Endothelial cell of umbilical vein (primary cell): ENCODE measurements around the gene ARHGAP9. TPM values are rescaled to one million over a fixed set of nuclear protein-coding genes. Genes with fewer than 3 reads are reported as not detected.

Source experiments
- BruUV-seq: library from RNA; stranded (reverse); fragments of 400-500 nt; replicated peaks from 2 replicates; lab custom pipeline; 2021; lab: Mats Ljungman, UMichigan
- CTCF ChIA-PET: fragments of 300-600, 350-600 bp; sonication (Branson Sonifier 250); formaldehyde crosslinking; loops from one replicate; lab custom pipeline; 2021; ENCODE audit warnings: antibody characterized with exemption, inconsistent platforms; lab: Charles Lee
- POLR2A ChIA-PET: fragments of 300-600, 350-600 bp; sonication (Branson Sonifier 250); formaldehyde crosslinking; loops from one replicate; lab custom pipeline; 2021; ENCODE audit warnings: antibody characterized with exemption, inconsistent platforms; lab: Charles Lee
- DNase-seq: peaks from one replicate; pipeline ENCODE4 v3.0.0-alpha.2; 2011; ENCODE audit warnings: low read depth, low spot score
- FAIRE-seq: peaks from 2 replicates; lab custom pipeline; 2011; peaks lifted over from hg19 to GRCh38; lab: Jason Lieb, UNC
- H2AFZ ChIP-seq: 2 replicates; pipeline ENCODE4 v1.6.0; 2012; ENCODE audit warnings: low read depth, low read length, control low read depth, inconsistent platforms
- H3K27ac ChIP-seq: 2 replicates; pipeline ENCODE4 v1.5.1; 2011; ENCODE audit warnings: low read depth, mild to moderate bottlenecking, control low read depth, low read length, moderate library complexity; ENCODE audit not compliant: insufficient read depth
- H3K27me3 ChIP-seq, 2 experiments: 2 replicates each; pipeline versions ENCODE4 v1.6.0 to v1.6.1; 2011; ENCODE audit warnings: low read length in 2 of 2, mixed read lengths in 1 of 2; ENCODE audit not compliant: control insufficient read depth in 2 of 2, insufficient read depth in 2 of 2
- H3K36me3 ChIP-seq, 2 experiments: 2 replicates in 1 of 2; 3 replicates in 1 of 2; pipeline ENCODE4 v1.5.1; 2011; ENCODE audit warnings: low read length in 2 of 2, mild to moderate bottlenecking in 1 of 2, moderate library complexity in 1 of 2; ENCODE audit not compliant: control insufficient read depth in 2 of 2, insufficient read depth in 2 of 2; ENCODE audit errors: extremely low read depth in 1 of 2
- H3K4me1 ChIP-seq: 3 replicates; pipeline ENCODE4 v1.5.1; 2011; ENCODE audit warnings: mild to moderate bottlenecking, low read length; ENCODE audit not compliant: control insufficient read depth, insufficient read depth; ENCODE audit errors: extremely low read depth
- H3K4me2 ChIP-seq: 2 replicates; pipeline ENCODE4 v1.6.1; 2011; ENCODE audit warnings: low read length, control low read depth, mixed read lengths; ENCODE audit not compliant: insufficient read depth
- H3K4me3 ChIP-seq, 3 experiments: fragments of 200-600 bp in 1 of 3; sonication (generic), shearing (Covaris generic) in 1 of 3; replicated peaks in 1 of 3; 2 replicates each; pipeline ENCODE4 v1.5.1; 2011 to 2016; ENCODE audit warnings: control low read depth in 3 of 3, low read length in 3 of 3, mild to moderate bottlenecking in 2 of 3, inconsistent platforms in 1 of 3, low read depth in 1 of 3, moderate library complexity in 1 of 3; ENCODE audit not compliant: insufficient read depth in 1 of 3
- H3K79me2 ChIP-seq: 2 replicates; pipeline ENCODE4 v1.6.0; 2012; ENCODE audit warnings: low read length, inconsistent platforms; ENCODE audit not compliant: control insufficient read depth, insufficient read depth
- H3K9ac ChIP-seq: replicated peaks from 2 replicates; pipeline ENCODE3; 2011; ENCODE audit warnings: low read length, control low read depth; ENCODE audit not compliant: insufficient read depth; ENCODE audit errors: extremely low read depth
- H3K9me1 ChIP-seq: replicated peaks from 3 replicates; pipeline ENCODE4 v1.6.0; 2011; ENCODE audit warnings: mild to moderate bottlenecking, low read length; ENCODE audit not compliant: control insufficient read depth, insufficient read depth; ENCODE audit errors: extremely low read depth
- H3K9me3 ChIP-seq: replicated peaks from 2 replicates; pipeline ENCODE4 v1.5.1; 2012; ENCODE audit warnings: low read length, inconsistent platforms; ENCODE audit not compliant: control insufficient read depth, insufficient read depth
- H4K20me1 ChIP-seq: replicated peaks from 2 replicates; pipeline ENCODE3; 2011; ENCODE audit warnings: mild to moderate bottlenecking, low read length; ENCODE audit not compliant: control insufficient read depth, insufficient read depth; ENCODE audit errors: extremely low read depth
- CTCF ChIP-seq, 2 donors: IDR thresholded peaks; 1 replicate in 1 of 2; 2 replicates in 1 of 2; pipeline ENCODE4 v1.5.1; 2011; ENCODE audit warnings: low read length in 2 of 2, mild to moderate bottlenecking in 2 of 2, moderate library complexity in 2 of 2, control low read depth in 1 of 2, inconsistent platforms in 1 of 2, low read depth in 1 of 2; ENCODE audit not compliant: insufficient read depth in 1 of 2; ENCODE audit errors: extremely low read depth in 1 of 2
- EZH2 ChIP-seq: IDR thresholded peaks from 2 replicates; pipeline ENCODE4 v1.6.1; 2012; ENCODE audit warnings: borderline replicate concordance, low read depth, mild to moderate bottlenecking, moderate library complexity, low read length, inconsistent platforms; ENCODE audit not compliant: severe bottlenecking
- FOS ChIP-seq: IDR thresholded peaks from 2 replicates; pipeline ENCODE4 v1.6.1; 2011; ENCODE audit warnings: mild to moderate bottlenecking, low read length, moderate library complexity, borderline replicate concordance; ENCODE audit not compliant: insufficient read depth
- JUN ChIP-seq: IDR thresholded peaks from 2 replicates; pipeline ENCODE4 v1.6.1; 2011; ENCODE audit warnings: borderline replicate concordance, low read depth; ENCODE audit not compliant: insufficient read length, insufficient read depth
- MAX ChIP-seq: IDR thresholded peaks from 2 replicates; pipeline ENCODE4 v1.6.1; 2011; ENCODE audit not compliant: insufficient read depth, insufficient read length
- MYC ChIP-seq: IDR thresholded peaks from one replicate; pipeline ENCODE4 v1.6.1; 2011; ENCODE audit warnings: mild to moderate bottlenecking, low read depth, low read length
- POLR2AphosphoS5 ChIP-seq: IDR thresholded peaks from 2 replicates; pipeline ENCODE4 v1.6.1; 2012; ENCODE audit warnings: low read depth, mild to moderate bottlenecking, control low read depth, low read length, moderate library complexity; ENCODE audit not compliant: insufficient read depth
- dilution Hi-C: fragments of 300-500 bp; cut with MboI; formaldehyde crosslinking; loops from one replicate; pipeline ENCODE4 v1.15.0; 2019; ENCODE audit warnings: low sequenced_read_pairs; ENCODE audit not compliant: extremely low pct_ligation_motif_present
- intact Hi-C: fragments of 100-400 bp; cut with micrococcal nuclease; formaldehyde crosslinking; loops from one replicate; pipeline ENCODE4 v1.10.0; 2022
- polyA plus RNA-seq, 4 experiments: library from polyadenylated mRNA; depleted of rRNA in 3 of 4; stranded (reverse) in 3 of 4; unstranded in 1 of 4; fragments of >200 nt; gene quantifications; 2 replicates each; pipeline versions ENCODE4 v1.2.1 to v1.2.3, GENCODE V29; 2011 to 2012; ENCODE audit warnings: missing spikeins in 1 of 4
- total RNA-seq: library from RNA; stranded (reverse); gene quantifications from 2 replicates; pipeline ENCODE4 v1.2.3, GENCODE V29; 2021

Gene ARHGAP9
- total and polyA plus RNA-seq, 2 donors (not counting 3 experiments of a cell fraction or from before 2014, with no cell fraction given): 0.25 to 0.38 TPM

- H3K9me3 ChIP-seq: no peaks in the 10 kb centered on the region
- intact Hi-C loops: no loop called here
- H3K36me3 ChIP-seq: no peaks in the 10 kb centered on the region
- no peak within 1 kb of the TSS for H3K4me2 ChIP-seq
- dilution Hi-C loops: no loop called here
- no TSS peak for BruUV-seq
- H3K9ac ChIP-seq: no peak within 1 kb of the TSS
- ChIA-PET POLR2A (no interaction called here), CTCF (interaction anchor here (0.7 to 7.9 kb wide), 13 partner anchors 10 to 212 kb away, joined by 3 to 394 read pairs (median 4); no protein-coding TSS in a partner anchor)
- no peaks in the 10 kb centered on the region for H3K9me1 ChIP-seq
- no peak within 1 kb of the TSS for H3K4me3 ChIP-seq
- peaks cover 11% of the 10 kb centered on the region for H3K4me1 ChIP-seq
- no peaks in the 10 kb centered on the region for H3K27me3 ChIP-seq
- H4K20me1 ChIP-seq: no peaks in the 10 kb centered on the region
- no peaks in the 10 kb centered on the region for H3K79me2 ChIP-seq
- FAIRE-seq: no peak
- no peak within 1 kb of the TSS for H3K27ac ChIP-seq
- TF ChIP-seq MAX: no peak
- H2AFZ ChIP-seq: peak within 1 kb of the TSS; percentile 9
- DNase-seq: no peak
These were observed 24.9 kb downstream of the ARHGAP9 start, which contains the start of gene INHBE for GRCh38 chr12:57454566-57455373. Gene INHBE, plus strand, starts transcription at chr12:57455307. Its CDS starts 230 bp downstream, at chr12:57455537.

- H3K27me3 ChIP-seq: no peaks in the 10 kb centered on the region
- no peaks in the 10 kb centered on the region for H3K79me2 ChIP-seq
- no peaks in the 10 kb centered on the region for H4K20me1 ChIP-seq
- H3K27ac ChIP-seq: no peak overlapping the region
- intact Hi-C loops (no loop called here), dilution Hi-C loops (no loop called here)
- peaks cover 8% of the 10 kb centered on the region for H3K4me1 ChIP-seq
- no peak overlapping the region for H2AFZ ChIP-seq
- CTCF ChIA-PET: interaction anchor here (1.2 to 7.9 kb wide), 4 partner anchors 28 to 193 kb away, joined by 3 to 394 read pairs (median 44); no protein-coding TSS in a partner anchor
- no peak overlapping the region for H3K4me3 ChIP-seq
- H3K9me3 ChIP-seq: no peaks in the 10 kb centered on the region
- H3K36me3 ChIP-seq: no peaks in the 10 kb centered on the region
- H3K9ac ChIP-seq: no peak overlapping the region
- TF ChIP-seq CTCF (IDR thresholded peaks at IDR 0.05; ENCODE audit: extremely low read depth in 1 of 2, insufficient read depth in 1 of 2, low read depth in 1 of 2, low read length in 2 of 2) (no peak), JUN (no peak), POLR2AphosphoS5 (no peak), MYC (no peak), FOS (no peak), EZH2 (no peak), MAX (no peak)
- H3K9me1 ChIP-seq: no peaks in the 10 kb centered on the region
- FAIRE-seq (no peak), DNase-seq (no peak)
- H3K4me2 ChIP-seq: no peak overlapping the region
- POLR2A ChIA-PET: no interaction called here
- BruUV-seq: no TSS peak
These were observed 25.5 kb downstream of the ARHGAP9 start for GRCh38 chr12:57454213-57454565.
